NCI-H2196 (cell line): Measurements from ENCODE around the gene ENOX1.

Experiments
- DNase-seq: peaks from one replicate; lab custom pipeline; 2025; ENCODE audit not compliant: unreplicated experiment; lab: John Stamatoyannopoulos, UW

The ENOX1 gene

GRCh38 chr13:43401361-43401760 is 385.4 kb downstream of the ENOX1 start:
- no peak for DNase-seq

GRCh38 chr13:43397111-43397510 is 389.7 kb downstream of the ENOX1 start:
- no peak for DNase-seq

DNA sequence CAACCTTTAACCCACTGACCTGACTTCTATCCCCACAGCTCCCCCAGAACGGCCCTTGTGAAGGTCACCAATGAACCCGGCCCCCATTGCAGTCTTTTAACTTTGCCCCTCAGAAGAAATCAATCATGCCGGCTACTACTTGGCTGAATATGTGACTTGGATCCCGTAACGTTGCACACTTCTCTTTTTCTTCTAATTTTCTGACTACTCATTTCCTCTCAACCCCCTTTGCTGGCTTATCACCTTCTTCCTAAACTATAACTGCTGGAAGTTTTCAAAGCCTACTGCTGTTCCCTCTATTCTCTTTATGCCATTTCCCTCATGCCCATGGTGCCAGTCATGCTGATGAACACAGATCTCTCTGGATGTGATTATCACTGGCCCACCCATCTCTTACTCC is 395.7 kb downstream of the ENOX1 start:
- no peak for DNase-seq

DNA sequence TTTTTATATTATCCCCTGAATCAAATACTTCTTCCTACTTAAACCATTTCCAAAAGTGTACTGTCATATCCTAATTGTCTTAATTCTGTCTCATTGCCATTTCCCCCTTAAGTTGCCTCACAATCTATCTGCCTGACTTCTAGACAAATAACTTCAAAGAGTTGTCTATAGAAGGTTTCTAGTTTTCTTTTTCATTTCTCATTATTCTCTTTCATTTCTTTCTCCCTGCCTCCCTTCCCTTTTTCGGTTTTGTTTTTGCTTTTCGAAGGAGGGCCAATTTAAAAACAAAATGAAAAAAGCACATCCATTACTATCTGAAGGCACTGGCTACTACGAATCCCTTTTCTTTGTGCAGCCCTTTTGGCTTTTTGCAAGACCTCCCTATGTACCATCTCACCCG is 396.2 kb downstream of the ENOX1 start:
- DNase-seq: no peak

DNA sequence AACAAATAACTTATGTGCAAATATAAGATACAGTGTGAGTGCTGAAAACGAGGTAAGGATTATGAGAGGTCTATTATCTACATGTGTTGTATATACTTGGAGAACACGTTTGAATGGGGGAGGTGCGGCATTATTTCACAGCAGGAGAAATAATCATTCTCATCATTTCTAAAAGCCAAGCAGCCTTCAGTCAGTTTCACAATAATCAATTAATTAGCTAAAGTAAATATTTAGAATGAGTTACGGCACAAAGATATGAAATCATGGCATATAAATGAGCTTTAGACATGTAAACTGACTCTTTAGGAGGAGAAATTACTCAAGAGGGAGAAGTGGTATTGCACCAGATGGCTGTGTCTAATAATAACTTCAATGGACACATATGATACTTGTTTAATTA is 396.8 kb downstream of the ENOX1 start:
- DNase-seq: no peak

- no peak for DNase-seq
Measured at GRCh38 chr13:43389573-43389972, 397.2 kb downstream of the ENOX1 start.

GRCh38 chr13:43388282-43389034 is 398.3 kb downstream of the ENOX1 start:
- DNase-seq: no peak

DNA sequence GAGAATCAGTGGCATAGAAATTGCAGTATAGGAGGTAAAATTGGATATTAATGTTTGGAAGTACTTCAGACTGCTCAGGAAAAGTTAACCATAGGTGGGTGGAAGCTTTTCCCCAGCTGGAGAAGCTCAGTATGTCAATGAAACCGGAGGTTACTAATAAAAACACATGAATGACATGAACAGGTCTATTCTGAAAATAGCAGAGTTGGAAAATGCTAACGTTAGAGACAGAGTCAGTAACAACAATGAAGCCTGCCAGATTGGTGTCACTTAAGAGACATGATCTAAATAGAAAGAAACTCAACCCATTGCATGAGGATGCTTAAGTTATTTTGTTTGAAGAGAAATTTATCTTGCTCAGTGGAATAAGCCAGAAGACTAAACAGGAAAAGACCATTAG is 398.9 kb downstream of the ENOX1 start:
- no peak for DNase-seq

DNA sequence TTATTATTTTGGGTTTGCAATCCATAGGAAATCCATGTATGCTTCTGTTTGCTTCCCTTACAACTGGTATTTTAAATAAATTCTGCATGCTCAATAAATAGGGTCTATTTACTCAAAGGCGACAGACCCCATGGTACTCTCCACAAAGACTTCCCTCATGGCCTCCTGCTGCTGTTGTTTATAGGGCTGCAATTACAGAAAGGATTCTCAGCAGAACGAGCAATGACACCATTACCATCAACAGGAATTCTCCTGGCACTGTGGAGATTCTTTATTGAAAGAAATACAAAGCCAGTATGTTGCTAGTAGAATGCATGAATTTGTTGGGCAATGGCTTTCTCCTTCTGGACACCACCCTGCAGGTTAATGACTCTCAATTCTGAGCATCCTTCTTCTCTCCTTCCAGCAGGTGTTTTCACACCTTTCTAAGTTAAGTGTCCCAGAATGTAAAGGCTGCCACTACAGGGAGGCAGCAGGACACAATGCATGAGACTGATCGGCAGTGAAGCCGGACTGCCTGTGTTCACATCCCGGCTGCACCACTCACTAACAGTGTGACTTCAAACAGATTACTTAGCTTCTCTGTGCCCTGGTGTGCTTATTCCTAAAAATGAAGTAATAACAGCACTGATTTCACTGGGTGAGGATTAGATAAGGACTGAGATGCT is 403.1 kb downstream of the ENOX1 start:
- DNase-seq: no peak

DNA sequence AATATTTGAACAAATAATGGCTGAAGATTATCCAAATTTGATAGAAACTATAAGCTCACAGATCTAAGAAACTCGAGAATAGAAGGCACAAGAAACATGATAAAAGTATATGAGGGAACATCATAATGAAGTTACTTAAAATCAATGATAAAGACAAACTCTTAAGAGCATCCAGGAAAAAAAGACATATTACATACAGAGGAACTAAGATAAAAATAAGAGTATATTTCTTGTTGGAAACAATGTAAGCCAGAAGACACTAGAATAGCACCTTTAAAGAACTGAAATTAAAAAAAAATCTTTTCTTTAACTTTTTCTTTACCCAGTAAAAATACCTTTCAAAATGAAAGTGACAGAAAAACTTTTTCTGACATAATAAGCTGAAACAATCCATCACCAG is 407.0 kb downstream of the ENOX1 start:
- no peak for DNase-seq

- DNase-seq: no peak
Measured at GRCh38 chr13:43377973-43378372, 408.8 kb downstream of the ENOX1 start.

- DNase-seq: no peak
Measured at GRCh38 chr13:43377149-43377548, 409.6 kb downstream of the ENOX1 start.

GRCh38 chr13:43376596-43376995 is 410.2 kb downstream of the ENOX1 start:
- DNase-seq: no peak

GRCh38 chr13:43375797-43376465 is 410.8 kb downstream of the ENOX1 start:
- DNase-seq: no peak

- no peak for DNase-seq
Measured at GRCh38 chr13:43374621-43375020, 412.2 kb downstream of the ENOX1 start.

DNA sequence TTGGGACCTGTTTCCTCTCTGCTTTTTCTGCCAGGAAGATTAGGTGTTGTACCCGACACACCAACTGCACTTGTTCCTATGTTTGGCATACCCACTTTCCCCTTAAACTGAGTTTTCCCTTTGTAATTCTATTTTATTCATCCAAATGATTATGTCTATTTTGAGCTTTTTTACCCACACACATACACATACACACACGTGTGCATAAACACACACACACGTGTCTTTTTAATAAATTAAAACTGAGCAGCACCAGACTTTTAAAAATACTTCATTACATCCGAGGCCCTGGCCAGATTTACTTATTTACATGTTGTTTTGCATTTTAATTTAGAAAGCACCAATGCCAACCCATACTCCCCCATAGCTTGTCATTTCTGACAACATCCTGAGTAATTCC is 413.4 kb downstream of the ENOX1 start:
- no peak for DNase-seq

DNA sequence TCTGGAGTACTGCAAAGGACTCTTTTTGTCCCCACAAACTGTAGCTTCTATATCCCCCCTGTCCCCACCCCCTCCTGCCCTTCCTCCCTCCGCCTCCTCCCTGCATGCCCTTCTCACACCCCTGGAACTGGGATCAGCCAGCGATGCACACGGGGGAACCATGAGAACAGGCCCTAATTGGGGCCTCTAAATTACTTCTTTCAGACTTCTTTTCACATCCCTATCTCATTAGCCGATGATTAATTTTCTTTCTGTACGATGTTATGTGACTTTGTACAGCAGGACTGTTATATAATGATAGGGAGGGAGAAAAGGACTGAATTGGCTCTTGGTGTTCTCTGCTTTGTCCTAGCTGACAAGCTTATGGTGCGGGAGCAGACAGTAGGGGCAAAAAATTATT is 415.9 kb downstream of the ENOX1 start:
- no peak for DNase-seq

DNA sequence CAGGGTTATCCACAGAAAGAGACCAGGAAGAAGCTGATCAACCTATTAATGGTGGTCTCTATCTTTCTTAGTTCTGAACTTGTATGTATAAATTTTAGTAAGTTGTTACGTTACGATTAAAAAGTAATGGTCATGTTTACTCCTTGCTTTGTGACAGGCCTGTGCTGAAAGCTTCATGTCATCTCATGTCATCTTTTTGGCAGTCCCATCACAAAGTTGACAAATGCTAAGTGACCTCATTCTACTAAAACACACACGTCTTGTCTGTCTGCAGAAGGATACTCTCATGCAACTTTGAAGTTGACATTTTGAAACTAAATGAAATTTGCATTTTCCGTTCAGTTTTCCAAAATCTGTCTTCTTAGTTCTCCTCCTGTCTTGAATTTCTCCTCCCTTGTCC is 417.5 kb downstream of the ENOX1 start:
- DNase-seq: no peak

- no peak for DNase-seq
Measured at GRCh38 chr13:43368003-43368402, 418.8 kb downstream of the ENOX1 start.

DNA sequence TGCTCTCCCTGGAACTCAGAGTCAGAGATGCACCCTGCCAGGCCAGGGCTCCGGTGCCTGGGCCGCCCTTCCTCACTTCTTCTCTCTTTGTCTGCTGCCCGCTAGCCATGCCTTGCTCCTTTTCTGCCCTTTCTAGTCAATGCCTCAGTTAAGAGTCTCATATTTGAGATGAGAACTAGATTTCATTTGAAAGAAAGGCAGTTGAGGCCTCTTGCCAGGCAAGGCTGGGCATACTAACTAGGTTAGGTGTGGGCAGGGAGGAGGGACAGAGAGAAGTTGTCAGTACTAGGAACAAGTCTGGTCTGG is 421.8 kb downstream of the ENOX1 start:
- no peak for DNase-seq

DNA sequence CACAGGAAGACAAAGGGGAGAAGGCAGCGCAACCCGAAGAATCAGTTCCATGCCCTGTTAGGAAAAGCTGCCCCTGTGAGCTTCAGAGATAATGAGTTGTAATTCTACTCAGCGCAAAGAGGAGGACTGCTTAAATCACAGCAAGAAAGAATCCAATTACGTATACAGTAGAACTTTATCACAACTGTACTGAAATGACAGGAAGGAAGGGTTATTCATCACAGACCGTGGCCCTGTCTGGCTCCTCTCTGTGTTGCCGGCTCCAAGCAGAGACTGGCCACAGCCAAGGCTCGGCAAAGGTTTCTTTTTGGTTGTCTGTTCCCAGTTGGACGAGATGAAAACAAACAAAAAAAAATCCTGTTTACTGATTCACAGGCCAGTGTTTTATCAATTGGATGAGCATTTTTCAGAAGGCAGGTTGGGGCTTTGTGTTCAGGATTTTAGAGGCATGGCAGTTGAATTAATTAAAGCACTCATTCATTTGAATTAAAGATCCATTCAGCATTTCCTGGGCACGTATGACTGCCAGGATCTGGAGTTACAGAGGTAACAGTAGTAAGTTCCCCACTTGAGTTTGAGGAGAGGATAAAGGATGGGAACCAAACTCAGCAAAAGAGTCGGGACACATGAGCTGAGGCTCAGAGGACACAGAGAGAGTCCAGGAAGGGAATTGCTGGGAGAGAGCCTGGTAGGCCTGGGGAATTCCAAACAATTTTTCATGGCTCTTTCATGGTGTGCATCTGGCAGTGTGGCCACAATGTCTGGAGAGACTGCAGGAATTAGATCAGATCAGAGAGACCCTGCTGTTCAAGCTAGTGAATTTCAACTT is 422.3 kb downstream of the ENOX1 start:
- no peak for DNase-seq
